ENCODE results near the gene NOX5.

NOX5 gene

GRCh38 chr15:68985361-68985891 is 29.1 kb upstream of the NOX5 start:
- no peak for TF ChIP-seq CTCF (IDR thresholded peaks at IDR 0.05; ENCODE audit: low read length, missing control alignments)
- DNase-seq (ENCODE audit: low read depth), result no peak

GRCh38 chr15:68986322-68986721 is 28.2 kb upstream of the NOX5 start:
- TF ChIP-seq CTCF (IDR thresholded peaks at IDR 0.05; ENCODE audit: low read length, missing control alignments), result no peak
- no peak for DNase-seq (ENCODE audit: low read depth)
- H3K4me3 ChIP-seq (replicated peaks; ENCODE audit: low read depth, low read length), result no peak overlapping the region

More at GRCh38 chr15:68985361-68985891, 29.1 kb upstream of the NOX5 start:
- no peak overlapping the region for H3K4me3 ChIP-seq (replicated peaks; ENCODE audit: low read depth, low read length)

GRCh38 chr15:68987120-68987519 is 27.4 kb upstream of the NOX5 start:
- DNase-seq (ENCODE audit: low read depth), result no peak
- no peak for TF ChIP-seq CTCF (IDR thresholded peaks at IDR 0.05; ENCODE audit: low read length, missing control alignments)
- H3K4me3 ChIP-seq (replicated peaks; ENCODE audit: low read depth, low read length), result no peak overlapping the region

GRCh38 chr15:68987676-68988075 is 26.8 kb upstream of the NOX5 start:
- no peak overlapping the region for H3K4me3 ChIP-seq (replicated peaks; ENCODE audit: low read depth, low read length)
- TF ChIP-seq CTCF (IDR thresholded peaks at IDR 0.05; ENCODE audit: low read length, missing control alignments), result no peak
- no peak for DNase-seq (ENCODE audit: low read depth)

GRCh38 chr15:68989541-68990230 is 24.8 kb upstream of the NOX5 start:
- no peak overlapping the region for H3K4me3 ChIP-seq (replicated peaks; ENCODE audit: low read depth, low read length)
- TF ChIP-seq CTCF (IDR thresholded peaks at IDR 0.05; ENCODE audit: low read length, missing control alignments), result no peak
- no peak for DNase-seq (ENCODE audit: low read depth)

GRCh38 chr15:68990231-68990991 is 24.1 kb upstream of the NOX5 start:
- no peak overlapping the region for H3K4me3 ChIP-seq (replicated peaks; ENCODE audit: low read depth, low read length)
- TF ChIP-seq CTCF (IDR thresholded peaks at IDR 0.05; ENCODE audit: low read length, missing control alignments), result no peak
- DNase-seq (ENCODE audit: low read depth), result no peak
